Right lobe of liver (tissue), 6 donors: ENCODE measurements around the gene TSPAN12. TPM values are rescaled to one million over a fixed set of nuclear protein-coding genes. Genes with fewer than 3 reads are reported as not detected.
A peak's percentile ranks its signal among the peaks of the same experiment; 100 is the strongest.

ENCODE experiments used
- ATAC-seq, 4 donors: fragments of 200-7000 bp; cut with Tn5 transposase; one replicate each; pipeline ENCODE4 v1.9.1; 2020; ENCODE audit warnings: mild to moderate bottlenecking in 4 of 4, moderate library complexity in 4 of 4
- DNase-seq, 3 donors: peaks; one replicate each; pipeline ENCODE4 v3.0.0-alpha.2; 2020
- H3K27ac ChIP-seq, 3 donors: fragments of 200-600 bp; one replicate each; pipeline ENCODE4 v1.8.0; 2022
- H3K27me3 ChIP-seq, 2 donors: fragments of 200-600 bp; one replicate each; pipeline ENCODE4 v1.8.0; 2022
- H3K36me3 ChIP-seq, 4 donors: fragments of 200-600 bp; sonication (generic) in 1 of 4; one replicate each; pipeline versions ENCODE4 v1.5.1 to v1.8.0; 2017 to 2022; ENCODE audit warnings: control low read depth in 1 of 4
- H3K4me1 ChIP-seq, 4 donors: fragments of 200-600 bp; sonication (generic) in 1 of 4; one replicate each; pipeline versions ENCODE4 v1.5.1 to v1.8.0; 2017 to 2022; ENCODE audit warnings: control low read depth in 1 of 4
- H3K4me3 ChIP-seq, 3 donors: fragments of 200-600 bp; one replicate each; pipeline ENCODE4 v1.8.0; 2022
- H3K9me3 ChIP-seq, 4 donors: fragments of 200-600 bp; sonication (generic) in 1 of 4; one replicate each; pipeline versions ENCODE4 v1.5.1 to v1.8.0; 2017 to 2022; ENCODE audit warnings: control low read depth in 1 of 4
- CTCF ChIP-seq, 4 donors: fragments of 200-600 bp in 3 of 4; fragments of 450-650 bp in 1 of 4; IDR thresholded peaks; one replicate each; pipeline versions ENCODE4 v1.5.1 to v1.8.0; 2016 to 2022; ENCODE audit warnings: antibody characterized with exemption in 4 of 4, mild to moderate bottlenecking in 2 of 4
- POLR2A ChIP-seq: fragments of 450-650 bp; IDR thresholded peaks from one replicate; pipeline ENCODE4 v1.6.1; 2017; ENCODE audit warnings: antibody characterized with exemption, mild to moderate bottlenecking
- WGBS: methylation state at CpG from one replicate; pipeline ENCODE4 v1.1.6; 2018; ENCODE audit warnings: low coverage, low lambda C conversion rate; ENCODE audit not compliant: insufficient coverage; ENCODE audit errors: missing lambda C conversion rate; 5-methylcytosine and 5-hydroxymethylcytosine counted together
- intact Hi-C, 2 donors: fragments of 100-400 bp; cut with DNase I; formaldehyde crosslinking; loops; one replicate each; pipeline versions ENCODE4 v1.11.2 to v1.14.1; 2022
- total RNA-seq, 6 experiments: library from RNA; depleted of rRNA in 2 of 6; stranded (reverse); fragments of >200 nt in 2 of 6; fragmentation: NEBNext Ultra II Directional in 3 of 6; extraction: Animal tissue kit (Norgen Biotek cat#: 25700) in 3 of 6; gene quantifications; one replicate each; pipeline versions ENCODE4 v1.1.0 to v1.2.4, GENCODE V29; 2016 to 2023
- donor health status: DM: no; HTN: yes; CAD: no.
- donor health status: DM: no; HTN: no; CAD: no.
- donor health status: DM: no; HTN: no; CAD: no.
- donor health status: DM: no; HTN: yes; CAD: no.
- donor health status: DM: no; HTN: yes; CAD: no.

TSPAN12 gene
- total RNA-seq, 6 experiments from 2014 or later, result 10.7 to 14.4 (median 12.6) TPM

DNA sequence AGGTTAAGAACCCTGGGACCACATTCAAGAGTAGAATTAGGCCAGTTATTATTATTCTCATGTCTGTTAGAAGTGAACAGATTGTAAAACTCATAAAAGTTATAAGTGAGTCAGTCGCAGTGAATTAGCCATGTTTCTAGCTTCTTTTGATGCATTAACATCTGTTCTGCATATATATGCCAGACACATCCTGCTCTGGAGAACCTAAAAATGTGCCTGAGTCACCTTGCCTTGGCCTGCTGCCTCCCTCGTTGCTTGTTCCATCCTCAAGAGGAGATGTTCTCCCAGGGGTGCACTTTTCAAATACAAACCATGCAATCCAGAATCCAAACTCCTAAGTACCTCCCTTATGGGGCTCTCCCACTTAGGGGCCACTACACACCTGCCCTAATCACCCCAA is 14.8 kb downstream of the TSPAN12 start:
- 95% methylated on average over 2 of the region's 2 CpGs for WGBS
- Histone ChIP-seq H3K36me3 (peaks cover 0 to 4% (median 0%) of the 10 kb centered on the region in 4 donors), H3K4me1 (no peaks in the 10 kb centered on the region), H3K4me3 (no peak overlapping the region), H3K27ac (no peak overlapping the region), H3K27me3 (no peaks in the 10 kb centered on the region), H3K9me3 (no peaks in the 10 kb centered on the region)
- ATAC-seq (no peak), DNase-seq (no peak)
- intact Hi-C loops, result no loop called here
- no peak for TF ChIP-seq POLR2A
- TF ChIP-seq CTCF (IDR thresholded peaks at IDR 0.05), result no peak

DNA sequence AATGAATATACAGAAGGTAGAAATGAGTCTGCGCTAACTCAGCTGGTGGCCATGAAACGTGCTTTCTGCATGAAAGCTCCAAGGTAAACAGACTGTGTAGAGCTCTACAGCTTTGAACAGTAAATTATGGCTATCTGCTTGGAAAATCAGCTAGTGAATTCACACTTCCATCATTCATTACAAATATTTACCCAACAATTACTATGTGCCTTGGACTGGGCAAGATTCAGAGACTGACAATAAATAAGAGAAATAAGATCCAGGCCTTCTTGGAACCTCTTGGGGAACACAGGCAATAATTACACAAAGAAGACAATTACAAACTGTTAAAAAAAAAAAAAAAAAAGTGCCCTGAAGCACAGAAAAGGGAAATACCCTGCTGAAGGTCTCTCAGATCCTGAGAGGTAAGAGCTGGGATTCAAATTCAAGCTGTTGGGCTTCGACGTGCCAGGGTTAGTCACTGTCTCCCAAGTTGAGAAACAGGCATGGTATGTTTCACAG is 15.8 kb downstream of the TSPAN12 start:
- no peaks in the 10 kb centered on the region for H3K4me1 ChIP-seq
- TF ChIP-seq CTCF (IDR thresholded peaks at IDR 0.05) (no peak), POLR2A (no peak)
- intact Hi-C loops, result no loop called here
- 49% methylated on average over 4 of the region's 4 CpGs for WGBS
- H3K27me3 ChIP-seq, result no peaks in the 10 kb centered on the region
- H3K9me3 ChIP-seq, result no peaks in the 10 kb centered on the region
- H3K27ac ChIP-seq, result peak overlapping the region in 2 of 3 donors; percentile 27 to 28
- no peak for DNase-seq
- ATAC-seq, result peak; percentile 76 to 85 (median 83)
- peaks cover 0 to 7% (median 0%) of the 10 kb centered on the region in 4 donors for H3K36me3 ChIP-seq
- H3K4me3 ChIP-seq, result no peak overlapping the region

DNA sequence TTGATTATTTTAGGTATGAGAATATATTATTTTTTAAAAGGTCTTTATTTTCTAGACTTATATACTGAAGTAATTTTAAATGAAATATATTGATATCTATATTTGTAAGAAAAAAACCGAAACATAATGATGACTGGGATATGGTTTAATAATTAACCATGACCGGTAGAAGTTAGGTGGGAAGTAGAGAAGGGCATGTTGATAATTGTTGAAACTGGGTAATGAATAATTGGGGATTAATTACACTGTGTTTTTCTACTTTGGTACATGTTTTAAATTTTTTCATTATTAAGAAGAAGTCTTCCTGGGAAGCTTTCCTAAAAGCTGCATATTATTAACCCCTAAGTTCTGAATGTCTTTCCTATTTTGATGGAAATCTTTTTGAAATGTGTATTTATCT is 16.3 kb downstream of the TSPAN12 start:
- no peaks in the 10 kb centered on the region for H3K9me3 ChIP-seq
- no peaks in the 10 kb centered on the region for H3K27me3 ChIP-seq
- intact Hi-C loops, result no loop called here
- no peaks in the 10 kb centered on the region for H3K4me1 ChIP-seq
- no peak overlapping the region for H3K27ac ChIP-seq
- no peak for DNase-seq
- 31% methylated on average over 2 of the region's 2 CpGs for WGBS
- peaks cover 0 to 7% (median 0%) of the 10 kb centered on the region in 4 donors for H3K36me3 ChIP-seq
- ATAC-seq, result peak; percentile 53 to 78 (median 54)
- TF ChIP-seq CTCF (IDR thresholded peaks at IDR 0.05) (no peak), POLR2A (no peak)
- H3K4me3 ChIP-seq, result no peak overlapping the region

GRCh38 chr7:120838281-120838682 is 19.7 kb downstream of the TSPAN12 start:
- H3K27ac ChIP-seq, result no peak overlapping the region
- H3K9me3 ChIP-seq, result no peaks in the 10 kb centered on the region
- H3K4me3 ChIP-seq, result no peak overlapping the region
- intact Hi-C loops, result no loop called here
- H3K4me1 ChIP-seq, result no peaks in the 10 kb centered on the region
- H3K27me3 ChIP-seq, result no peaks in the 10 kb centered on the region
- WGBS, result 69% methylated on average over 6 of the region's 6 CpGs
- DNase-seq (no peak), ATAC-seq (no peak)
- TF ChIP-seq POLR2A, result no peak
- no peak for TF ChIP-seq CTCF (IDR thresholded peaks at IDR 0.05)
- H3K36me3 ChIP-seq, result peaks cover 0 to 7% (median 0%) of the 10 kb centered on the region in 4 donors

- Histone ChIP-seq H3K4me3 (no peak overlapping the region), H3K9me3 (no peaks in the 10 kb centered on the region), H3K36me3 (peaks cover 0 to 7% (median 0%) of the 10 kb centered on the region in 4 donors), H3K27me3 (no peaks in the 10 kb centered on the region), H3K4me1 (no peaks in the 10 kb centered on the region), H3K27ac (no peak overlapping the region)
- 90% methylated on average over 4 of the region's 4 CpGs for WGBS
- no peak for DNase-seq
- intact Hi-C loops, result no loop called here
- no peak for ATAC-seq
- TF ChIP-seq CTCF (IDR thresholded peaks at IDR 0.05), result no peak
- TF ChIP-seq POLR2A, result no peak
These were observed 20.3 kb downstream of the TSPAN12 start for GRCh38 chr7:120837599-120837998.
